ENCODE data around the gene KRT72.

The KRT72 gene

DNA sequence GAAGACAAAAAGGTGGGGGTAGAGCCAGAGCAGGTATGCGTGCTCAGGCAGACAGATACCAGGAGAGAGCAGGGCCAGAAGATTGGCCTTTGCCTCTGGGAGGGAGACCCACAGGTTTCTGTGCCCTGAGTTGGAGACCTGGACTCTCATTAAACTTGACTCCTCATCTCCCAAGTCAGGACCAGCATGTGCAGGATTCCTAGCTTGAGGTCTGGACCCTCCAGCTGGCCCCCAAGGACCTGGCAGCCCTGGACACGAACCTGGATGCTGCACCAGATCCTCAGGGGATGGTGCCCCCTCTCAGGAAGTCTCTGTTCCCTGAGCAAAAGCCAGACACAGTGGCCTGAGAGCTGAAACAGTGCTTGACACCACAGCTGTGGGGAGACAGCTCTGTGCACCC lies 27.6 kb upstream of the KRT72 start:
- H3K9ac ChIP-seq (ENCODE audit: low read depth, low read length, poor library complexity, severe bottlenecking) = no peak overlapping the region
- no peaks in the 10 kb centered on the region; the same call in 1 of the 2 replicates for H3K9me3 ChIP-seq (ENCODE audit: insufficient read depth, low read depth, low read length)
- no peak overlapping the region for H2AFZ ChIP-seq (ENCODE audit: low read length)
- H3K36me3 ChIP-seq (ENCODE audit: insufficient read depth, low read length) = no peaks in the 10 kb centered on the region
- no peaks in the 10 kb centered on the region for H3K9me2 ChIP-seq (replicated peaks; ENCODE audit: low read depth, low read length)
- H3K4me1 ChIP-seq (ENCODE audit: insufficient read depth, low read length, poor library complexity, severe bottlenecking) = peaks cover 71% of the 10 kb centered on the region
- no peaks in the 10 kb centered on the region for H4K20me1 ChIP-seq (ENCODE audit: insufficient read depth, low read length, poor library complexity, severe bottlenecking)
- TF ChIP-seq, protein P1, sequence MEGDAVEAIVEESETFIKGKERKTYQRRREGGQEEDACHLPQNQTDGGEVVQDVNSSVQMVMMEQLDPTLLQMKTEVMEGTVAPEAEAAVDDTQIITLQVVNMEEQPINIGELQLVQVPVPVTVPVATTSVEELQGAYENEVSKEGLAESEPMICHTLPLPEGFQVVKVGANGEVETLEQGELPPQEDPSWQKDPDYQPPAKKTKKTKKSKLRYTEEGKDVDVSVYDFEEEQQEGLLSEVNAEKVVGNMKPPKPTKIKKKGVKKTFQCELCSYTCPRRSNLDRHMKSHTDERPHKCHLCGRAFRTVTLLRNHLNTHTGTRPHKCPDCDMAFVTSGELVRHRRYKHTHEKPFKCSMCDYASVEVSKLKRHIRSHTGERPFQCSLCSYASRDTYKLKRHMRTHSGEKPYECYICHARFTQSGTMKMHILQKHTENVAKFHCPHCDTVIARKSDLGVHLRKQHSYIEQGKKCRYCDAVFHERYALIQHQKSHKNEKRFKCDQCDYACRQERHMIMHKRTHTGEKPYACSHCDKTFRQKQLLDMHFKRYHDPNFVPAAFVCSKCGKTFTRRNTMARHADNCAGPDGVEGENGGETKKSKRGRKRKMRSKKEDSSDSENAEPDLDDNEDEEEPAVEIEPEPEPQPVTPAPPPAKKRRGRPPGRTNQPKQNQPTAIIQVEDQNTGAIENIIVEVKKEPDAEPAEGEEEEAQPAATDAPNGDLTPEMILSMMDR (conservative IDR thresholded peaks at IDR 0.05; ENCODE audit: low read length) = no peak
- no peak for TF ChIP-seq EZH2phosphoT487 (IDR thresholded peaks at IDR 0.05; ENCODE audit: borderline replicate concordance)
- H3K4me2 ChIP-seq (ENCODE audit: low read depth, low read length, poor library complexity, severe bottlenecking) = peak overlapping the region; percentile 82
- no peak overlapping the region for H3K4me3 ChIP-seq (ENCODE audit: low read length, poor library complexity, severe bottlenecking)
- H3F3A ChIP-seq (ENCODE audit: low read depth) = no peaks in the 10 kb centered on the region
- no peaks in the 10 kb centered on the region for H3K27me3 ChIP-seq (ENCODE audit: insufficient read depth, low read length, poor library complexity, severe bottlenecking)
- H3K79me2 ChIP-seq (ENCODE audit: insufficient read depth, low read length) = no peaks in the 10 kb centered on the region

DNA sequence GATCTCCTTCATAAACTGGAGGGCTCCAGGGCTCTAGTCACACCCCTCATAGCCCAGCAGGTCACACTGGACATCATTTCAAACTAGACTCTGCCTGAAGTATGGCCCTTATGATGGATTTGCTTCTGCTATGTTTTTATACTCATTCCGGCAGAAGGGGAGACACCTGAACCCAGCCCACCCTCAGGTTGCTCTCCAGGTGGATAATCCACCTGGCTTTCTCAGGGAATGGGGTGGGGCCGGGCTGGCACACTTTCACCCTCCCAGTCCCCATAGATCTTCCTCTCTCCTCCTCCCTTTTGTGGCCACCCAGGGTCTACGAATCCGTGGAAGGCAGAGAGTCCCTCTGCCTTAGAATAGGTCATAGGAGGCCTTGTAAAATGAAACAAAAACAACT lies 26.8 kb upstream of the KRT72 start:
- H3K36me3 ChIP-seq (ENCODE audit: insufficient read depth, low read length) = no peaks in the 10 kb centered on the region
- H4K20me1 ChIP-seq (ENCODE audit: insufficient read depth, low read length, poor library complexity, severe bottlenecking) = no peaks in the 10 kb centered on the region
- H3K4me1 ChIP-seq (ENCODE audit: insufficient read depth, low read length, poor library complexity, severe bottlenecking) = peaks cover 63% of the 10 kb centered on the region
- no peaks in the 10 kb centered on the region; the same call in 1 of the 2 replicates for H3K9me3 ChIP-seq (ENCODE audit: insufficient read depth, low read depth, low read length)
- no peak overlapping the region for H3K4me2 ChIP-seq (ENCODE audit: low read depth, low read length, poor library complexity, severe bottlenecking)
- H3K9ac ChIP-seq (ENCODE audit: low read depth, low read length, poor library complexity, severe bottlenecking) = no peak overlapping the region
- H3F3A ChIP-seq (ENCODE audit: low read depth) = no peaks in the 10 kb centered on the region
- no peak overlapping the region for H3K4me3 ChIP-seq (ENCODE audit: low read length, poor library complexity, severe bottlenecking)
- no peaks in the 10 kb centered on the region for H3K79me2 ChIP-seq (ENCODE audit: insufficient read depth, low read length)
- no peak overlapping the region for H2AFZ ChIP-seq (ENCODE audit: low read length)
- no peaks in the 10 kb centered on the region for H3K27me3 ChIP-seq (ENCODE audit: insufficient read depth, low read length, poor library complexity, severe bottlenecking)
- TF ChIP-seq, protein P1 (conservative IDR thresholded peaks at IDR 0.05; ENCODE audit: low read length) = no peak
- no peak for TF ChIP-seq EZH2phosphoT487 (IDR thresholded peaks at IDR 0.05; ENCODE audit: borderline replicate concordance)
- no peaks in the 10 kb centered on the region for H3K9me2 ChIP-seq (replicated peaks; ENCODE audit: low read depth, low read length)

DNA sequence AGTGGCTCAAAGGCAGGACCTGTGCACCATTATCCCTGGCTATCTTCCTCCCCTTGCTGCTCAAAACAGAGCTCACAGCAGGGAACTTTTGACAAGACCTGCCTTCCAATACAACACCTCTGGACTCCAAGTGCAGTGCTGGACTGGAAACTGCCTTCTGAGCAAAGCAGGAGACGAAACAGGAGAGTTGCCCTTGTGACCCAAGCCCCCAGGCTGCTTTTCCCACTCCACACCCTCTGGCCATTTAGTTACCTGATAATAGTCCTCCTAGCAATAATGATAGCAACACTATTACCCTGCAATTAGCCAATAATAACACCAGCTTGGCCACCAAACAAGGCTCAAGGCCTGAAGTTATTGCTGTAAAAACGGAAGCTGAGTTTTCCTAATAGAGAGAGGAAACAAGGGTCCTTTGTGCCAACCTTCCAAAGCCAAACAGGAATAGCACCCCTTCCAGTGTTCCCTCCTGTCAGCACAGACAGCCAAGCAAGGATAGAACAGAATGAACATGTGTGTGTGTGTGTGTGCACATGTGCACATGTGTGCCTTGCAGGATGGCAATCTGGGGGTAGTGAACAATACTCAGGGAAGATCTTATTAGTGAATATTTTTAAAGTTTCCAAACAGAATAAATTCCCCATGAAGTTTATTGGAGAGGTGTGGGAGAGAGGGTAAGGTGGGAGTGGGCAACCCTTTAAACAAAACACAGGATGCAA lies 26.3 kb upstream of the KRT72 start:
- H3F3A ChIP-seq (ENCODE audit: low read depth) = no peaks in the 10 kb centered on the region
- TF ChIP-seq EZH2phosphoT487 (IDR thresholded peaks at IDR 0.05; ENCODE audit: borderline replicate concordance) = no peak
- TF ChIP-seq, protein P1 (conservative IDR thresholded peaks at IDR 0.05; ENCODE audit: low read length) = no peak
- no peaks in the 10 kb centered on the region for H4K20me1 ChIP-seq (ENCODE audit: insufficient read depth, low read length, poor library complexity, severe bottlenecking)
- H3K4me1 ChIP-seq (ENCODE audit: insufficient read depth, low read length, poor library complexity, severe bottlenecking) = peaks cover 58% of the 10 kb centered on the region
- H3K4me3 ChIP-seq (ENCODE audit: low read length, poor library complexity, severe bottlenecking) = no peak overlapping the region
- H3K9ac ChIP-seq (ENCODE audit: low read depth, low read length, poor library complexity, severe bottlenecking) = no peak overlapping the region
- no peak overlapping the region for H2AFZ ChIP-seq (ENCODE audit: low read length)
- H3K36me3 ChIP-seq (ENCODE audit: insufficient read depth, low read length) = no peaks in the 10 kb centered on the region
- no peaks in the 10 kb centered on the region for H3K79me2 ChIP-seq (ENCODE audit: insufficient read depth, low read length)
- H3K9me3 ChIP-seq (ENCODE audit: insufficient read depth, low read depth, low read length) = no peaks in the 10 kb centered on the region; the same call in 1 of the 2 replicates
- H3K4me2 ChIP-seq (ENCODE audit: low read depth, low read length, poor library complexity, severe bottlenecking) = no peak overlapping the region
- no peaks in the 10 kb centered on the region for H3K27me3 ChIP-seq (ENCODE audit: insufficient read depth, low read length, poor library complexity, severe bottlenecking)
- no peaks in the 10 kb centered on the region for H3K9me2 ChIP-seq (replicated peaks; ENCODE audit: low read depth, low read length)

Data from Loucy (cell line).